Retinal pigment epithelial cell (primary cell): ENCODE measurements around the gene VSX1.

Experiments
- DNase-seq: peaks from one replicate; pipeline ENCODE4 v3.0.0-alpha.2; 2010; ENCODE audit warnings: low read depth
- H3K4me3 ChIP-seq: 2 replicates; pipeline ENCODE4 v1.5.1; 2011; ENCODE audit warnings: mild to moderate bottlenecking, low read length, control low read depth, moderate library complexity
- CTCF ChIP-seq: conservative IDR thresholded peaks from 2 replicates; pipeline ENCODE4 v1.5.1; 2011; ENCODE audit warnings: low read depth, low read length, control low read depth, inconsistent platforms

VSX1 gene

GRCh38 chr20:25037288-25038102 is 44.4 kb downstream of the VSX1 start:
- no peak for TF ChIP-seq CTCF
- no peak for DNase-seq
- H3K4me3 ChIP-seq, result no peak overlapping the region

- no peak for DNase-seq
- no peak overlapping the region for H3K4me3 ChIP-seq
- no peak for TF ChIP-seq CTCF
Measured at GRCh38 chr20:25036331-25036936, 45.5 kb downstream of the VSX1 start.

DNA sequence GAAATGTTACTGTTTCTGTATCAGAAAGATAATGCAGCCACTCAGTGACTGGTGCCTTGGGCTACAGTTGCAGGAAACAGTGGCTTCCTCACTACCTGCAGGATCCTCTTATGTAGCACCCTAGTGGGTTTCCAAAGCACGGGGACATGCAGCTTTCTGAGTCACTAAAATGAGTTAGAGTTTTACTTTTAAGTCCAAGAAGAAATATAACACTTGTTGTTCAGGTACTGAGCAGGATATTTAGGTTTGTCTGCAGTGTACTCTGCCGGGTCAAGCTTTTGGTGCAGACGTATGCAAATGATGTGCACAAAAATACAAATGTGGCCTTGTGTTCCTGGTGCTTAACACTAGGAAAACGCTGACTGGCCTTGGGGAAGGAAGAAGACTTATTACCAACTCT is 46.0 kb downstream of the VSX1 start:
- no peak for TF ChIP-seq CTCF
- DNase-seq, result no peak
- no peak overlapping the region for H3K4me3 ChIP-seq

DNA sequence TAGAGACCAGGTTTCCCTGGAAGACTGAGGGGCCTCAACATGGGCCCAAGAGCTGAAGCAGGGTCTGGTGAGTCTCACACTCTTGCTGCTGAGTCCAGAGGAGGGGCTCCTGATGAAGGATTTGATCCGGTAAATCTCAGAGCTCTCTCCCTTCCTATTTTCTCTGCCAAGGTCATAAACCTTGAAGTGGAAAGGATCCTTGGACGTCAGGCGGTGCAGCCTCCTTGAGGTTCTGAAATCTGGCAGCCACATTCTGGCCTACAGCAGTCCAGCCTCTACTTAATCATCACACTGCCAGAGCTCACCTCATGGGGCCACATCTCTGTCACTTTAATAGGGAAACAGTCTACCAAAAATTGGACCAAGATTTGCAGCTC is 48.0 kb downstream of the VSX1 start:
- H3K4me3 ChIP-seq, result no peak overlapping the region
- TF ChIP-seq CTCF, result no peak
- DNase-seq, result no peak

DNA sequence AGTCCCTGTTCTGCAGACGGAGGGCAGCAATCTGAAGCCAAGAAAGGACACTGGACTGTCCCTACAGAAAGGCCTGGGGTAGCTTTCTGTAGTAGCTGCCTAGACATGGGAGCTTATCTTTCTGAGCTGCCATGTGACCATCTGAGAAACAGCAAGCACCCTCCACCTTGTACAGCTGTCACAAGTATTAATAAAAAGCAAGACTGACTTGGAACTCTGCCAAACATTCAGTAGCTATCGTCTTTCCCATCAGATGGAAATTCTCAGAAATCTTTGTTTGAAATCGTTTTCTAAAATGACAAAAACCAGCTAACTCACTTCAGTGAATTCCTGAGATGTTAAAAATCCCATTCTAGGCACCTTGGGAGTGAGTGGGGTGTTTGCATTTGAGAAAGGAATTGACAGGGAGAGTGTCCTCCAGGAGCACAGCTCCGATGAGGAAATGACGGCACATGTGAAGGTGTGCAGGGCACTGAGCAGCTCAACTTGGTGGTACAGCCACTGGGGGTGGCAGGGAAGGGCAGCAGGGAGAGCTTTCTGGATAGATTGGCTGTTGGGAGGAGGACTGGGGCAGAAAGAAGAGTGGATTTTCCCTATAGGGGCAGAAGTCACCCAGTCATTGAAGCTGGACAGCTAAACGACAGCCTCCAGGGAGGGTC is 48.5 kb downstream of the VSX1 start:
- no peak overlapping the region for H3K4me3 ChIP-seq
- TF ChIP-seq CTCF, result no peak
- peak; percentile 39 for DNase-seq

DNA sequence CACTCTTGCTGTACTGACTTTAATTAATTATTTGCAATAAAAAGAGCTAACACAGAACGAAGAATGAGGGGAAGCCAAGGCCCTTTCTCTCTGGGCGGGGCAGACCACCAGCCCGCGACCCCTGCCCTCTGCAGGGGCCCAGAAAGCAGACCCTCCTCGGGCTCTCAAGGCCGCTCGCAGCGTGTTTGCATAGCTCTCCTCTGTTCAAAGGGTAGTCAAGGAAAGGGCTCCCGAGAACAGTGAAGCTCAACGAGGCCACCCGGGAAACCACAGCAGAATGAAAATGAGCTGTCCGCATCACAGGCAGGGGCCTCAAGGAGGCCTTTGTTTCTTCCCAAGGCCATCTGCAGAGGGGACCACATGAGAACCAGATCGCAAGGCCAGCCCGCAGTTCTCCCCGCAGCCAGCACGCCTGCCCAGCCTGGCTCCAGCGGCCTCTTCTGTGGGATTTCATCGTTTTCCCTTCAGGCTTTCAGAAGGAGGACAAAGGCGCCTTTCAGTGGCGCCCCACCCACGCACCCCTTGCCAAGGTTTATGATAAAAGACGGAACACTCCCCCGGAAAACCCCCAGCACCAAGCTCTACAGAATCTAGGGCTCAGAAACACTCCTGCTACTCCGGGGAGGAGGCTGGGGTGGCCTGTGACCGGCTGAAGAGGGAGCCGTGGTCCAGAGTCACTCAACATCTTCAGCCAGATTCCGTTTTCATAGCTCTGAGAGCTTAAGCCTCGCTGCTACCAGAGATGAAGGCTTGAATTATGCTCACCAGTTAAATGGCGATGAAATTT is 49.3 kb downstream of the VSX1 start:
- TF ChIP-seq CTCF, result no peak
- no peak overlapping the region for H3K4me3 ChIP-seq
- DNase-seq, result no peak
